Stimulated activated naive CD8-positive, alpha-beta T cell treated with anti-CD3 and anti-CD28 coated beads, Interleukin-15, amount 100 ng/mL, for 72 hours (primary cell): ENCODE results near the gene IL17RE.
"Not testable (repeated sequence)": the region's sequence is repeated elsewhere in the genome, so short reads cannot be mapped to it uniquely, and the experiment has no call there.

ENCODE experiments used
- ATAC-seq: fragments of 150-1000 bp; cut with Tn5 transposase; 2 replicates; pipeline ENCODE4 v1.10.0; 2021; ENCODE audit warnings: mild to moderate bottlenecking, moderate library complexity
- DNase-seq, 2 donors: peaks; one replicate each; pipeline ENCODE4 v3.0.0; 2021 to 2022
- H3K27ac Mint-ChIP-seq, 2 donors: one replicate each; pipeline ENCODE4 v1.8.0; 2022; ENCODE audit warnings: mild to moderate bottlenecking in 2 of 2, mixed read lengths in 2 of 2, moderate library complexity in 2 of 2
- H3K27me3 Mint-ChIP-seq: one replicate; pipeline ENCODE4 v1.8.0; 2022; ENCODE audit warnings: mixed read lengths
- H3K4me1 Mint-ChIP-seq: one replicate; pipeline ENCODE4 v1.8.0; 2022; ENCODE audit warnings: mild to moderate bottlenecking, mixed read lengths
- H3K4me3 Mint-ChIP-seq, 2 donors: one replicate each; pipeline ENCODE4 v1.8.0; 2022; ENCODE audit warnings: mild to moderate bottlenecking in 2 of 2, mixed read lengths in 2 of 2, moderate library complexity in 1 of 2
- H3K9me3 Mint-ChIP-seq, 2 donors: one replicate each; pipeline ENCODE4 v1.8.0; 2022; ENCODE audit warnings: mixed read lengths in 2 of 2

IL17RE gene

DNA sequence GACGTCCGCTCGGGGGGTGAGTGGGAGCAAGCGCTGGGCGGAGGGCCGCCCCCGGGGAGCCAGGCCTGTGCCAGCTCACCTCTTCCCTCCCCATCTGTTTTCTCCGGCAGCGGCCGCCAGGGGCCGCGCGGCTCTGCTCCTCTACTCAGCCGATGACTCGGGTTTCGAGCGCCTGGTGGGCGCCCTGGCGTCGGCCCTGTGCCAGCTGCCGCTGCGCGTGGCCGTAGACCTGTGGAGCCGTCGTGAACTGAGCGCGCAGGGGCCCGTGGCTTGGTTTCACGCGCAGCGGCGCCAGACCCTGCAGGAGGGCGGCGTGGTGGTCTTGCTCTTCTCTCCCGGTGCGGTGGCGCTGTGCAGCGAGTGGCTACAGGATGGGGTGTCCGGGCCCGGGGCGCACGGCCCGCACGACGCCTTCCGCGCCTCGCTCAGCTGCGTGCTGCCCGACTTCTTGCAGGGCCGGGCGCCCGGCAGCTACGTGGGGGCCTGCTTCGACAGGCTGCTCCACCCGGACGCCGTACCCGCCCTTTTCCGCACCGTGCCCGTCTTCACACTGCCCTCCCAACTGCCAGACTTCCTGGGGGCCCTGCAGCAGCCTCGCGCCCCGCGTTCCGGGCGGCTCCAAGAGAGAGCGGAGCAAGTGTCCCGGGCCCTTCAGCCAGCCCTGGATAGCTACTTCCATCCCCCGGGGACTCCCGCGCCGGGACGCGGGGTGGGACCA lies 30.4 kb downstream of the IL17RE start:
- Mint-ChIP-seq H3K4me1 (peaks cover 36% of the 10 kb centered on the region), H3K4me3 (peak overlapping the region; percentile 92 to 95), H3K27ac (peak overlapping the region; percentile 96 to 97), H3K9me3 (no peaks in the 10 kb centered on the region), H3K27me3 (no peaks in the 10 kb centered on the region)
- ATAC-seq (peak; percentile 88), DNase-seq (peak; percentile 88 to 91)

GRCh38 chr3:9933561-9934234 lies 31.1 kb downstream of the IL17RE start, which contains the start of gene CRELD1:
Gene CRELD1 (plus strand): TSS chr3:9933834. CDS start chr3:9934439, 605 bp downstream.
- peak within 1 kb of the TSS; percentile 92 to 95 for H3K4me3 Mint-ChIP-seq
- peak within 1 kb of the TSS; percentile 96 to 97 for H3K27ac Mint-ChIP-seq
- ATAC-seq (peak; percentile 86), DNase-seq (peak; percentile 95 to 96)
- H3K4me1 Mint-ChIP-seq, result peaks cover 36% of the 10 kb centered on the region
- H3K9me3 Mint-ChIP-seq, result no peaks in the 10 kb centered on the region
- H3K27me3 Mint-ChIP-seq, result no peaks in the 10 kb centered on the region

DNA sequence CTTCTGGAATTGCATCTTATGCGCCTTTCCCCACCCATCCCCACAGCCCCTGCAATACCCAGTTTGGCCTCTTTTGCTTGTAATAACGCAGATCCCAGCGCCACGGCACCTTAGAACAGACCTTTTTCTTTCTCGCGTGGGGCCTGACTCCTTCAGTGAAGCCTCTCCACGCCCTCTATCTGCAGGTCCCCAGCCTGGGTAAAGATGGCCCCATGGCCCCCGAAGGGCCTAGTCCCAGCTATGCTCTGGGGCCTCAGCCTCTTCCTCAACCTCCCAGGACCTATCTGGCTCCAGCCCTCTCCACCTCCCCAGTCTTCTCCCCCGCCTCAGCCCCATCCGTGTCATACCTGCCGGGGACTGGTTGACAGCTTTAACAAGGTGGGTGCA lies 31.6 kb downstream of the IL17RE start:
- Mint-ChIP-seq H3K9me3 (no peaks in the 10 kb centered on the region), H3K27me3 (no peaks in the 10 kb centered on the region), H3K27ac (peak overlapping the region; percentile 96 to 97), H3K4me3 (peak overlapping the region; percentile 92 to 95), H3K4me1 (peaks cover 36% of the 10 kb centered on the region)
- DNase-seq (no peak), ATAC-seq (no peak)

- peak overlapping the region; percentile 92 to 95 for H3K4me3 Mint-ChIP-seq
- ATAC-seq, result no peak
These were observed 32.3 kb downstream of the IL17RE start for GRCh38 chr3:9934993-9935392.

GRCh38 chr3:9935966-9936510 lies 33.4 kb downstream of the IL17RE start:
- Mint-ChIP-seq H3K4me3 (no peak overlapping the region), H3K4me1 (peaks cover 36% of the 10 kb centered on the region)

More at GRCh38 chr3:9934993-9935392, 32.3 kb downstream of the IL17RE start:
- Mint-ChIP-seq H3K27me3 (no peaks in the 10 kb centered on the region), H3K4me1 (peaks cover 36% of the 10 kb centered on the region), H3K9me3 (no peaks in the 10 kb centered on the region), H3K27ac (no peak overlapping the region)
- no peak for DNase-seq

GRCh38 chr3:9937486-9938238 lies 35.0 kb downstream of the IL17RE start:
- Mint-ChIP-seq H3K27ac (no peak overlapping the region), H3K9me3 (no peaks in the 10 kb centered on the region), H3K27me3 (no peaks in the 10 kb centered on the region), H3K4me3 (no peak overlapping the region), H3K4me1 (peaks cover 25% of the 10 kb centered on the region)
- ATAC-seq (no peak), DNase-seq (no peak)

More at GRCh38 chr3:9935966-9936510, 33.4 kb downstream of the IL17RE start:
- Mint-ChIP-seq H3K27ac (no peak overlapping the region), H3K27me3 (no peaks in the 10 kb centered on the region), H3K9me3 (no peaks in the 10 kb centered on the region)
- DNase-seq, result no peak
- ATAC-seq, result no peak

DNA sequence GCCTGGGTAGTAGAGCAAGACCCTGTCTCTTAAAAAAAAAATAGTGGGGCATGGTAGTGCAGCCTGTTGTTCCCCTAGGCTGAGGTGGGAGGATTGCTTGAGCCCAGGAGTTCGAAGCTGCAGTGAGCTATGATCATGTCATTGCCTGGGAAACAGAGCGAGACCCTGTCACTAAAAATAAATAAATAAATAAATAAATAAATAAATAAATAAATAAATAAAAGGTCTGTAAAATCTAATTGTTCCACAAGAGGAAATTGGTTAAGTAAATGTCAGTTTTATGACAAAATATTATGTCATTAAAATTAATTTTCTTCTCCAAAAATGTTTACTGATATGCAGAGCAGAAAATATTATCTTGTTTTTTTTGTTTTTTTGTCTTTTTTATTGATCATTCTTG lies 36.3 kb downstream of the IL17RE start:
- Mint-ChIP-seq H3K27ac (no peak overlapping the region), H3K9me3 (no peaks in the 10 kb centered on the region)
- ATAC-seq, result no peak

DNA sequence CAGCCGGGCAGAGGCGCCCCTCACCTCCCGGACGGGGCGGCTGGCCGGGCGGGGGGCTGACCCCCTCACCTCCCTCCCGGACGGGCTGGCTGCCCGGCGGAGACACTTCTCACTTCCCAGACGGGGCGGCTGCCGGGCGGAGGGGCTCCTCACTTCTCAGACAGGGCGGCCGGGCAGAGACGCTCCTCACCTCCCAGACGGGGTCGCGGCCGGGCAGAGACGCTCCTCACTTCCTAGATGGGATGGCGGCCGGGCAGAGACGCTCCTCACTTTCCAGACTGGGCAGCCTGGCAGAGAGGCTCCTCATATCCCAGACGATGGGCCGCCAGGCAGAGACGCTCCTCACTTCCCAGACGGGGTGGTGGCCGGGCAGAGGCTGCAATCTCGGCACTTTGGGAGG lies 37.3 kb downstream of the IL17RE start:
- H3K27ac Mint-ChIP-seq, H3K27me3 Mint-ChIP-seq, H3K4me3 Mint-ChIP-seq, DNase-seq, ATAC-seq, H3K9me3 Mint-ChIP-seq: not testable (repeated sequence)
- H3K4me1 Mint-ChIP-seq, result peaks cover 17% of the 10 kb centered on the region

More for the DNA sequence above, 36.3 kb downstream of the IL17RE start:
- no peaks in the 10 kb centered on the region for H3K27me3 Mint-ChIP-seq
- no peak overlapping the region for H3K4me3 Mint-ChIP-seq
- no peak for DNase-seq
- peaks cover 24% of the 10 kb centered on the region for H3K4me1 Mint-ChIP-seq

DNA sequence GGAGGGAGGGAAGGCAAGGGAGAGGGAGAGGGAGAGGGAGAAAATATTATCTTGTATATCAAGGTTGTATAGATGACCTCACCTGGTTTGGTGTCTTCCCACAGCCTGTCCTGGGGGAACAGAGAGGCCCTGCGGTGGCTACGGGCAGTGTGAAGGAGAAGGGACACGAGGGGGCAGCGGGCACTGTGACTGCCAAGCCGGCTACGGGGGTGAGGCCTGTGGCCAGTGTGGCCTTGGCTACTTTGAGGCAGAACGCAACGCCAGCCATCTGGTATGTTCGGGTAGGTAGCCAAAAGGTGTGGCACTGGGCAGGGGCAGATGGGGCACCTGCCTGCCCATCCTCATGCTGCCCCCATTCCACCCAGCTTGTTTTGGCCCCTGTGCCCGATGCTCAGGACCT lies 38.1 kb downstream of the IL17RE start:
- Mint-ChIP-seq H3K4me1 (peaks cover 14% of the 10 kb centered on the region), H3K27me3 (no peaks in the 10 kb centered on the region), H3K27ac (no peak overlapping the region), H3K9me3 (no peaks in the 10 kb centered on the region), H3K4me3 (no peak overlapping the region)
- DNase-seq (no peak), ATAC-seq (no peak)

DNA sequence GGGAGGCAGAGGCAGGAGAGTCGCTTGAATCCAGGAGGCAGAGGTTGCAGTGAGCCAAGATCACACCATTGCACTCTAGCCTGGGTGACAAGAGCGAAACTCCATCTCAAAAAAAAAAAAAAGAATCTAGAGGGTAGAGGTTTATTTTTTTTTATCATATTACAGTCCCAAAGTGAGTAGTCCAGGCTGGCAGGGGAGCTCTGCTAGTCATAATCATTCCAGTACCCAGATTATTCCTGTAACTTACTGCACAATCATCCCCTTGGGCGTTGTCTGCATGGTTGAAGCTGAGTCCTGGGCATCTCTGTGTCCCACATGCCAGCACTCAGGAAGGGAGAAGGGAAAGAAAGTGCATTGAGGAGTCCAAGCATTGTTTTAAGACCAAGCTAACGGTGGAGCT lies 39.5 kb downstream of the IL17RE start:
- Mint-ChIP-seq H3K4me1 (peaks cover 12% of the 10 kb centered on the region), H3K27me3 (no peaks in the 10 kb centered on the region), H3K4me3 (no peak overlapping the region), H3K27ac (peak overlapping the region in 1 of 2 donors; percentile 67), H3K9me3 (no peaks in the 10 kb centered on the region)
- DNase-seq, result no peak
- ATAC-seq, result no peak

DNA sequence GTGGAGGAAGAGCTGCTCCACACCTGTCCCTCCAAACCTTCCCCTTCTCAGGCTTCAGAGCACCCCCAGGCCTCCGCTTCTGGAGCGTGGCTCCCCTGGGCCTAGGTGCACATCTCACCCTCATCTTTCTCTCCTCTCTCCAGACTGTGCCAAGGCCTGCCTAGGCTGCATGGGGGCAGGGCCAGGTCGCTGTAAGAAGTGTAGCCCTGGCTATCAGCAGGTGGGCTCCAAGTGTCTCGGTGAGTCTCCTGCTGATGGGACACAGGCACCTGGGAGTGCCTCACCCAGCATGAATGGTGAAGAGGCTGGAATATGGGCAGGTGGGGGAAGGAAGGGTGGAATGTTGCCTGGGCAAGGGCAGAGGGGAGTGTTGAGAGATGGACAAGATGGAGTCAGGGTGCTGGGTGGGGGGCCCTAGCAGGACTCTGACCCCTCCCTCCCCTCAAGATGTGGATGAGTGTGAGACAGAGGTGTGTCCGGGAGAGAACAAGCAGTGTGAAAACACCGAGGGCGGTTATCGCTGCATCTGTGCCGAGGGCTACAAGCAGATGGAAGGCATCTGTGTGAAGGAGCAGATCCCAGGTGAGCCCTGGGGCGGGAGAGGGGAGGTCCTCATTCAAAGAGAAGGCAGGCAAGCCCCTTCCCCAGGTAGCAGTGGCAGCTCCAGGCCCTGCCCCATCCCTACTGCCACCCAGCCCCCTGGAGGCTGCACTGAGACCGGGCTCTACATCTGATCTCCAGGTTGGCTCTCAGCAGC lies 40.5 kb downstream of the IL17RE start:
- H3K27ac Mint-ChIP-seq, result peak overlapping the region; percentile 8 to 29
- peaks cover 12% of the 10 kb centered on the region for H3K4me1 Mint-ChIP-seq
- no peaks in the 10 kb centered on the region for H3K9me3 Mint-ChIP-seq
- no peak overlapping the region for H3K4me3 Mint-ChIP-seq
- no peak for DNase-seq
- H3K27me3 Mint-ChIP-seq, result no peaks in the 10 kb centered on the region
- no peak for ATAC-seq

DNA sequence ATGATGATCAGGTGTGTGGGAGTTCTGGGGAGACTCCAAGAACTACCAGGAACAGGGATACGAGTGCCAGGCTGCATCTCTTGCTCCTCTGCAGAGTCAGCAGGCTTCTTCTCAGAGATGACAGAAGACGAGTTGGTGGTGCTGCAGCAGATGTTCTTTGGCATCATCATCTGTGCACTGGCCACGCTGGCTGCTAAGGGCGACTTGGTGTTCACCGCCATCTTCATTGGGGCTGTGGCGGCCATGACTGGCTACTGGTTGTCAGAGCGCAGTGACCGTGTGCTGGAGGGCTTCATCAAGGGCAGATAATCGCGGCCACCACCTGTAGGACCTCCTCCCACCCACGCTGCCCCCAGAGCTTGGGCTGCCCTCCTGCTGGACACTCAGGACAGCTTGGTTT lies 41.6 kb downstream of the IL17RE start:
- no peaks in the 10 kb centered on the region for H3K27me3 Mint-ChIP-seq
- DNase-seq (no peak), ATAC-seq (no peak)
- H3K4me3 Mint-ChIP-seq, result no peak overlapping the region
- H3K9me3 Mint-ChIP-seq, result no peaks in the 10 kb centered on the region
- H3K4me1 Mint-ChIP-seq, result peaks cover 12% of the 10 kb centered on the region
- H3K27ac Mint-ChIP-seq, result no peak overlapping the region

- H3K9me3 Mint-ChIP-seq, result no peaks in the 10 kb centered on the region
- no peak for ATAC-seq
- H3K4me1 Mint-ChIP-seq, result peaks cover 21% of the 10 kb centered on the region
- H3K27me3 Mint-ChIP-seq, result no peaks in the 10 kb centered on the region
- H3K27ac Mint-ChIP-seq, result no peak overlapping the region
- DNase-seq, result no peak
- H3K4me3 Mint-ChIP-seq, result peak overlapping the region in 1 of 2 donors; percentile 62
These were observed 42.7 kb downstream of the IL17RE start for GRCh38 chr3:9945358-9945757.

GRCh38 chr3:9946112-9947024 lies 43.7 kb downstream of the IL17RE start:
- Mint-ChIP-seq H3K4me1 (peaks cover 31% of the 10 kb centered on the region), H3K9me3 (no peaks in the 10 kb centered on the region), H3K27ac (peak overlapping the region; percentile 81 to 91), H3K27me3 (no peaks in the 10 kb centered on the region), H3K4me3 (peak overlapping the region; percentile 84 to 93)
- DNase-seq, result peak; percentile 83 to 86
- ATAC-seq, result peak; percentile 82
